Adrenal gland (tissue), 12 donors: Measurements from ENCODE around the gene CNKSR1. TPM values are rescaled to one million over a fixed set of nuclear protein-coding genes. Genes with fewer than 3 reads are reported as not detected.

ENCODE experiments used
- DNase-seq, 7 donors: peaks; one replicate each; pipeline ENCODE4 v3.0.0-alpha.2; 2019 to 2020
- H3K27ac ChIP-seq, 5 donors: fragments of 200-600 bp; sonication (generic) in 4 of 5; 1 replicate in 3 of 5; 2 replicates in 2 of 5; pipeline versions ENCODE4 v1.5.1 to v1.8.0; 2016 to 2020; ENCODE audit warnings: mild to moderate bottlenecking in 1 of 5
- H3K27me3 ChIP-seq: fragments of 200-600 bp; 2 replicates; pipeline ENCODE4 v1.8.0; 2021
- H3K36me3 ChIP-seq, 2 donors: fragments of 200-600 bp; replicated peaks in 1 of 2; 1 replicate in 1 of 2; 2 replicates in 1 of 2; pipeline versions ENCODE4 v1.5.1 to v1.8.0; 2018 to 2022
- H3K4me1 ChIP-seq, 2 donors: fragments of 200-600 bp; replicated peaks in 1 of 2; 1 replicate in 1 of 2; 2 replicates in 1 of 2; pipeline versions ENCODE4 v1.5.1 to v1.8.0; 2018 to 2021
- H3K4me3 ChIP-seq, 4 donors: fragments of 200-600 bp; sonication (generic) in 3 of 4; one replicate each; pipeline ENCODE4 v1.5.1; 2016 to 2018
- H3K9me3 ChIP-seq, 3 donors: fragments of 200-600 bp; sonication (generic) in 1 of 3; replicated peaks in 1 of 3; 1 replicate in 2 of 3; 2 replicates in 1 of 3; pipeline versions ENCODE4 v1.5.1 to v1.8.0; 2016 to 2021
- CTCF ChIP-seq, 6 experiments: fragments of 450-650 bp in 4 of 6; fragments of 200-600 bp in 2 of 6; sonication (generic) in 1 of 6; IDR thresholded peaks; 1 replicate in 5 of 6; 2 replicates in 1 of 6; pipeline versions ENCODE4 v1.5.1 to v1.8.0; 2016 to 2021; ENCODE audit warnings: antibody characterized with exemption in 6 of 6, mild to moderate bottlenecking in 2 of 6, moderate library complexity in 1 of 6
- POLR2A ChIP-seq, 2 donors: fragments of 450-650 bp; IDR thresholded peaks; one replicate each; pipeline ENCODE4 v1.6.1; 2017; ENCODE audit warnings: antibody characterized with exemption in 2 of 2, mild to moderate bottlenecking in 2 of 2, moderate library complexity in 1 of 2
- WGBS, 4 donors: extraction: QIAGEN DNeasy Blood & Tissue Kit in 2 of 4; methylation state at CpG; one replicate each; pipeline versions ENCODE4 v1.1.5 to v1.1.7; 2013 to 2017; 5-methylcytosine and 5-hydroxymethylcytosine counted together
- intact Hi-C, 2 donors: fragments of 100-400 bp; cut with DNase I; formaldehyde crosslinking; loops; one replicate each; pipeline versions ENCODE4 v1.14.1 to v1.15.0; 2022 to 2023
- polyA plus RNA-seq, 3 donors: library from polyadenylated mRNA; stranded (reverse); fragments of 200-250 nt in 2 of 3; fragments of 350-450 nt in 1 of 3; fragmentation: Illumina TruSeq in 1 of 3; extraction: RNeasy Lipid Tissue Mini Kit (QIAGEN cat#74804) in 1 of 3; gene quantifications; one replicate each; pipeline ENCODE4 v1.2.3, GENCODE V29; 2013 to 2014
- total RNA-seq, 9 donors: library from RNA; depleted of rRNA in 4 of 9; stranded (reverse); fragments of >200 nt in 4 of 9; fragments of 120-200 nt in 1 of 9; fragmentation: NEBNext Ultra II Directional in 1 of 9; extraction: Animal tissue kit (Norgen Biotek cat#: 25700) in 1 of 9; gene quantifications; one replicate each; pipeline versions ENCODE4 v1.1.0 to v1.2.4, GENCODE V29; 2013 to 2023
- donor health status: healthy with polysubstance abuse.
- donor health status: Bipolar disorder and iron deficiency.
- donor health status: DM: yes; HTN: yes; CAD: no.
- donor health status: DM: no; HTN: no; CAD: no.
- donor health status: DM: no; HTN: no; CAD: no.
- donor health status: DM: yes; HTN: yes; CAD: no.

Gene CNKSR1
- total and polyA plus RNA-seq, 12 donors: 0.17 to 2.1 (median 0.35) TPM; not detected in 4

GRCh38 chr1:26212726-26213125, 35.4 kb downstream of the CNKSR1 start:
- no peaks in the 10 kb centered on the region for H3K9me3 ChIP-seq
- no peaks in the 10 kb centered on the region for H3K27me3 ChIP-seq
- intact Hi-C loops: no loop called here
- no peak overlapping the region for H3K4me3 ChIP-seq
- H3K4me1 ChIP-seq: no peaks in the 10 kb centered on the region
- no peak overlapping the region for H3K27ac ChIP-seq
- 84 to 90% (median 88%) methylated on average over 5 of the region's 5 CpGs for WGBS, 4 donors
- no peak for DNase-seq
- TF ChIP-seq CTCF (IDR thresholded peaks at IDR 0.05) (no peak), POLR2A (IDR thresholded peaks at IDR 0.05) (no peak)
- H3K36me3 ChIP-seq: no peaks in the 10 kb centered on the region

- H3K4me1 ChIP-seq: no peaks in the 10 kb centered on the region
- TF ChIP-seq POLR2A (IDR thresholded peaks at IDR 0.05): no peak
- no peak for TF ChIP-seq CTCF (IDR thresholded peaks at IDR 0.05)
- no peaks in the 10 kb centered on the region for H3K36me3 ChIP-seq
- H3K9me3 ChIP-seq: no peaks in the 10 kb centered on the region
- DNase-seq: no peak
- 81 to 91% (median 86%) methylated on average over 6 of the region's 6 CpGs for WGBS, 4 donors
- no peak overlapping the region for H3K4me3 ChIP-seq
- H3K27me3 ChIP-seq: no peaks in the 10 kb centered on the region
- H3K27ac ChIP-seq: no peak overlapping the region
- intact Hi-C loops: no loop called here
These were observed 36.1 kb downstream of the CNKSR1 start for GRCh38 chr1:26213335-26213905.

- 43 to 50% (median 45%) methylated on average over 3 of the region's 3 CpGs for WGBS, 4 donors
- H3K9me3 ChIP-seq: no peaks in the 10 kb centered on the region
- no peak overlapping the region for H3K4me3 ChIP-seq
- no peak for DNase-seq
- no peaks in the 10 kb centered on the region for H3K36me3 ChIP-seq
- no peaks in the 10 kb centered on the region for H3K27me3 ChIP-seq
- no peak for TF ChIP-seq POLR2A (IDR thresholded peaks at IDR 0.05)
- no peaks in the 10 kb centered on the region for H3K4me1 ChIP-seq
- no peak overlapping the region for H3K27ac ChIP-seq
- intact Hi-C loops: no loop called here
These were observed 38.0 kb downstream of the CNKSR1 start for GRCh38 chr1:26215246-26215645.

- H3K36me3 ChIP-seq: no peaks in the 10 kb centered on the region
- no peaks in the 10 kb centered on the region for H3K9me3 ChIP-seq
- no peak for DNase-seq
- H3K27me3 ChIP-seq: no peaks in the 10 kb centered on the region
- TF ChIP-seq POLR2A (IDR thresholded peaks at IDR 0.05) (no peak), CTCF (IDR thresholded peaks at IDR 0.05) (no peak)
- 42 to 70% (median 59%) methylated on average over 10 to 11 of the region's 11 CpGs for whole genome bisulfite sequencing, 4 donors
- no peaks in the 10 kb centered on the region for H3K4me1 ChIP-seq
- H3K27ac ChIP-seq: no peak overlapping the region
- no peak overlapping the region for H3K4me3 ChIP-seq
- intact Hi-C loops: no loop called here
These were observed 41.7 kb downstream of the CNKSR1 start for GRCh38 chr1:26218906-26219494.
